Measurements from ENCODE around the gene MPHOSPH8.

MPHOSPH8 gene, protein sequence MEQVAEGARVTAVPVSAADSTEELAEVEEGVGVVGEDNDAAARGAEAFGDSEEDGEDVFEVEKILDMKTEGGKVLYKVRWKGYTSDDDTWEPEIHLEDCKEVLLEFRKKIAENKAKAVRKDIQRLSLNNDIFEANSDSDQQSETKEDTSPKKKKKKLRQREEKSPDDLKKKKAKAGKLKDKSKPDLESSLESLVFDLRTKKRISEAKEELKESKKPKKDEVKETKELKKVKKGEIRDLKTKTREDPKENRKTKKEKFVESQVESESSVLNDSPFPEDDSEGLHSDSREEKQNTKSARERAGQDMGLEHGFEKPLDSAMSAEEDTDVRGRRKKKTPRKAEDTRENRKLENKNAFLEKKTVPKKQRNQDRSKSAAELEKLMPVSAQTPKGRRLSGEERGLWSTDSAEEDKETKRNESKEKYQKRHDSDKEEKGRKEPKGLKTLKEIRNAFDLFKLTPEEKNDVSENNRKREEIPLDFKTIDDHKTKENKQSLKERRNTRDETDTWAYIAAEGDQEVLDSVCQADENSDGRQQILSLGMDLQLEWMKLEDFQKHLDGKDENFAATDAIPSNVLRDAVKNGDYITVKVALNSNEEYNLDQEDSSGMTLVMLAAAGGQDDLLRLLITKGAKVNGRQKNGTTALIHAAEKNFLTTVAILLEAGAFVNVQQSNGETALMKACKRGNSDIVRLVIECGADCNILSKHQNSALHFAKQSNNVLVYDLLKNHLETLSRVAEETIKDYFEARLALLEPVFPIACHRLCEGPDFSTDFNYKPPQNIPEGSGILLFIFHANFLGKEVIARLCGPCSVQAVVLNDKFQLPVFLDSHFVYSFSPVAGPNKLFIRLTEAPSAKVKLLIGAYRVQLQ

GRCh38 chr13:19633479-19634255 lies at the start of gene MPHOSPH8:
Gene MPHOSPH8, plus strand, starts transcription at chr13:19633659. Its CDS starts 90 bp downstream, at chr13:19633749.
- Histone ChIP-seq H3K27ac (ENCODE audit: low read length) (peak within 1 kb of the TSS; percentile 90), H3K27me3 (ENCODE audit: low read depth, low read length) (no peaks in the 10 kb centered on the region), H3K36me3 (ENCODE audit: control insufficient read depth in 1 of 2, insufficient read depth in 2 of 2, low read length in 2 of 2) (no peaks in the 10 kb centered on the region), H3K4me3 (ENCODE audit: low read depth in 1 of 2, low read length in 2 of 2) (peak within 1 kb of the TSS; percentile 94 to 96), H3K9me3 (ENCODE audit: control insufficient read depth in 1 of 2, low read length in 2 of 2) (no peaks in the 10 kb centered on the region), H3K4me1 (ENCODE audit: control insufficient read depth in 1 of 2, insufficient read depth in 2 of 2, low read length in 2 of 2) (peaks cover 7 to 18% of the 10 kb centered on the region in 2 donors)

DNA sequence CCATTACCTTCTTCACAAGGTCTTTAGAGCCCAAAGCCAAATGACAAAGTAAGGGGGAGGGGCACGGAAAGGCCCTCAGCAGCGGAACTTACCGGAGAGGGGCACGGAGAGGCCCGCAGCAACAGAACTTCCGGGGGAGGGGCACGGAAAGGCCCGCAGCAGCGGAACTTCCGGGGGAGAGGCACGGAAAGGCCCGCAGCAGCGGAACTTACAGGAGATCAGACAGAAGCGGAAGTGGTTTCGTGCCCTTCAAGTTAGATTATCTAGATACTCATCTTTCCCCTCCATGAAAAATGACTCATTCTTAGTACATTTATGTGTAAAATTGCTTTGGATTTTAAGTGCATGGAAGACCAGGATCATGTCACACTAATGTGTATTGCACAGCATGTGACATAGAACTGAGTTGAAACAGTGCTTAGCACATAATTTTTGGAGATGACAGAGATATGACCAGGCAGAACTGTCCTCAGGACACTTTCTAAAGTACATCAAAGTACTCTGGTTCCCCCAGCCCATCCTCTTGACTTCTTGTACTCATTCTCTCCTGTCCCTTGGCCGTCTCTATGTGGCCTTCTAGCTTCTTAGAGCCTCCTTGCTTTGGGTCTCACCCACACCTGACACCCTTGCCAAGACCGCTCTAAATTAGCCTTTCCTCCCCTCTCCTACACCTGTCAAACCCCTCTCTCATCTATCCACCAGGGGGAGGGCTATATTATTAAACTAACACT lies 46.4 kb upstream of the MPHOSPH8 start:
- Histone ChIP-seq H3K9me3 (ENCODE audit: control insufficient read depth in 1 of 2, low read length in 2 of 2) (no peaks in the 10 kb centered on the region), H3K27me3 (ENCODE audit: low read depth, low read length) (no peaks in the 10 kb centered on the region), H3K36me3 (ENCODE audit: control insufficient read depth in 1 of 2, insufficient read depth in 2 of 2, low read length in 2 of 2) (no peaks in the 10 kb centered on the region), H3K4me1 (ENCODE audit: control insufficient read depth in 1 of 2, insufficient read depth in 2 of 2, low read length in 2 of 2) (peaks cover 0 to 4% of the 10 kb centered on the region in 2 donors), H3K27ac (ENCODE audit: low read length) (no peak overlapping the region), H3K4me3 (ENCODE audit: low read depth in 1 of 2, low read length in 2 of 2) (peak overlapping the region in 1 of 2 donors; percentile 39)

DNA sequence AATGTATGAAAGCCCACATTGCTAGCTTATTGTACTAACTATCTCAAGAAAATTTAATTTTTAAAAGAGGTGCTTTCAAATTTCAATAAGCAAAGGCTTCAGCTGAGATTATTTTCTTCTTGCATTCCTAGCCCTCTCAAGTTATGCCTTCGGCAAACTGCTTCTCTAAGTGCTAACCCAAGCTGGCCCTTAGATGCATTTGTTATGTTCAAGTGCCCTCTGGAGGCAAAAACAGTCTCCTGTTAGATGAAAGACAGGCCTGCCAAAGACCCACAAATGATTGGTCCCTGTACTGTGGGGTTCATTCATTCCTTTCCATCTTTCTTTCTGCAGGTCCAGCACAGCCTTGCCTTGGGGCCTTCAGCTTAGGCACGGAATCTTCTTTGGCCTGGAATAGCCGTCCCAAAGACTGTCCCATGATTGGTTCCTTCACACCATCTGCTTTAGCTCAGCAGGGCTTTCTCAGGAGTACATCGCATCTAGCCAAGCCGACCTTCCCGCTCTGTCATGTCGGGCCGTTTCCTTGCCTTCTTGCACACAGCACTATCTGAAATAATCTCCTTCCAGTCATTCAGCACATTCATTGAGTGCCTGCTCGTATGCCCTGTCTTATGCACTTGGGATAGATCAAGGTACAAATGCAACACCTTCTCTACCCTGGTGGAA lies 45.7 kb upstream of the MPHOSPH8 start:
- no peak overlapping the region for H3K4me3 ChIP-seq (ENCODE audit: low read depth in 1 of 2, low read length in 2 of 2)
- no peaks in the 10 kb centered on the region for H3K9me3 ChIP-seq (ENCODE audit: control insufficient read depth in 1 of 2, low read length in 2 of 2)
- no peaks in the 10 kb centered on the region for H3K27me3 ChIP-seq (ENCODE audit: low read depth, low read length)
- H3K4me1 ChIP-seq (ENCODE audit: control insufficient read depth in 1 of 2, insufficient read depth in 2 of 2, low read length in 2 of 2), result peaks cover 0 to 4% of the 10 kb centered on the region in 2 donors
- H3K36me3 ChIP-seq (ENCODE audit: control insufficient read depth in 1 of 2, insufficient read depth in 2 of 2, low read length in 2 of 2), result no peaks in the 10 kb centered on the region
- H3K27ac ChIP-seq (ENCODE audit: low read length), result no peak overlapping the region

DNA sequence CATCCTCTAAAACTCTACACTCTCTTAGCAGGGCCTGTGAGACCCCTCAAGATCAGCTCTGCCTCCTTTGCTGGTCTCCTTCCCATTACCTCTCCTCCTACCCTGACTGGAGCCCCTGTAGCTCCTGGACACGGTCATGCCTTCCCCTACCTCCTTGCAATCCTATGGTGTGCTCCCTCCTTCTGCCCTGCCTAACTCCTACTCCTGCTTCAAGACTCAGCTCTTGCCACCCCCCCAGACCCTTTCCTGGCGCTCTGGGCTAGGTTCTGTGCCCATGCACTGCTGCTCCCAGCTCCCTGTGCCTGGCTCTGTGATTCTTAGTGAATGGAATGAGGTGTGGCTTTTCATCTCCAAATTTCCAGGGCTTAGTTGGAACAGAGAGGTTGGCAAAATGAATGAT lies 44.1 kb upstream of the MPHOSPH8 start:
- Histone ChIP-seq H3K4me3 (ENCODE audit: low read depth in 1 of 2, low read length in 2 of 2) (no peak overlapping the region), H3K9me3 (ENCODE audit: control insufficient read depth in 1 of 2, low read length in 2 of 2) (no peaks in the 10 kb centered on the region), H3K27me3 (ENCODE audit: low read depth, low read length) (no peaks in the 10 kb centered on the region), H3K4me1 (ENCODE audit: control insufficient read depth in 1 of 2, insufficient read depth in 2 of 2, low read length in 2 of 2) (peaks cover 0 to 4% of the 10 kb centered on the region in 2 donors), H3K36me3 (ENCODE audit: control insufficient read depth in 1 of 2, insufficient read depth in 2 of 2, low read length in 2 of 2) (no peaks in the 10 kb centered on the region), H3K27ac (ENCODE audit: low read length) (no peak overlapping the region)

GRCh38 chr13:19590423-19590822 lies 43.0 kb upstream of the MPHOSPH8 start:
- Histone ChIP-seq H3K9me3 (ENCODE audit: control insufficient read depth in 1 of 2, low read length in 2 of 2) (no peaks in the 10 kb centered on the region), H3K27me3 (ENCODE audit: low read depth, low read length) (no peaks in the 10 kb centered on the region), H3K36me3 (ENCODE audit: control insufficient read depth in 1 of 2, insufficient read depth in 2 of 2, low read length in 2 of 2) (no peaks in the 10 kb centered on the region), H3K4me3 (ENCODE audit: low read depth in 1 of 2, low read length in 2 of 2) (no peak overlapping the region), H3K27ac (ENCODE audit: low read length) (no peak overlapping the region), H3K4me1 (ENCODE audit: control insufficient read depth in 1 of 2, insufficient read depth in 2 of 2, low read length in 2 of 2) (peaks cover 0 to 4% of the 10 kb centered on the region in 2 donors)

- Histone ChIP-seq H3K36me3 (ENCODE audit: control insufficient read depth in 1 of 2, insufficient read depth in 2 of 2, low read length in 2 of 2) (no peaks in the 10 kb centered on the region), H3K27ac (ENCODE audit: low read length) (no peak overlapping the region), H3K9me3 (ENCODE audit: control insufficient read depth in 1 of 2, low read length in 2 of 2) (no peaks in the 10 kb centered on the region), H3K4me1 (ENCODE audit: control insufficient read depth in 1 of 2, insufficient read depth in 2 of 2, low read length in 2 of 2) (peaks cover 0 to 4% of the 10 kb centered on the region in 2 donors), H3K27me3 (ENCODE audit: low read depth, low read length) (no peaks in the 10 kb centered on the region), H3K4me3 (ENCODE audit: low read depth in 1 of 2, low read length in 2 of 2) (no peak overlapping the region)
Measured at GRCh38 chr13:19591864-19592263, 41.6 kb upstream of the MPHOSPH8 start.

- H3K27ac ChIP-seq (ENCODE audit: low read length), result no peak overlapping the region
- no peaks in the 10 kb centered on the region for H3K27me3 ChIP-seq (ENCODE audit: low read depth, low read length)
- no peak overlapping the region for H3K4me3 ChIP-seq (ENCODE audit: low read depth in 1 of 2, low read length in 2 of 2)
- no peaks in the 10 kb centered on the region for H3K36me3 ChIP-seq (ENCODE audit: control insufficient read depth in 1 of 2, insufficient read depth in 2 of 2, low read length in 2 of 2)
- peaks cover 0 to under 1% of the 10 kb centered on the region in 2 donors for H3K4me1 ChIP-seq (ENCODE audit: control insufficient read depth in 1 of 2, insufficient read depth in 2 of 2, low read length in 2 of 2)
- H3K9me3 ChIP-seq (ENCODE audit: control insufficient read depth in 1 of 2, low read length in 2 of 2), result no peaks in the 10 kb centered on the region
Measured at GRCh38 chr13:19592657-19593180, 40.7 kb upstream of the MPHOSPH8 start.

- no peak overlapping the region for H3K4me3 ChIP-seq (ENCODE audit: low read depth in 1 of 2, low read length in 2 of 2)
- H3K4me1 ChIP-seq (ENCODE audit: control insufficient read depth in 1 of 2, insufficient read depth in 2 of 2, low read length in 2 of 2), result no peaks in the 10 kb centered on the region
- H3K27ac ChIP-seq (ENCODE audit: low read length), result no peak overlapping the region
- no peaks in the 10 kb centered on the region for H3K36me3 ChIP-seq (ENCODE audit: control insufficient read depth in 1 of 2, insufficient read depth in 2 of 2, low read length in 2 of 2)
- H3K27me3 ChIP-seq (ENCODE audit: low read depth, low read length), result no peaks in the 10 kb centered on the region
- H3K9me3 ChIP-seq (ENCODE audit: control insufficient read depth in 1 of 2, low read length in 2 of 2), result no peaks in the 10 kb centered on the region
Measured at GRCh38 chr13:19596086-19596485, 37.4 kb upstream of the MPHOSPH8 start.

GRCh38 chr13:19596960-19597361 lies 36.5 kb upstream of the MPHOSPH8 start:
- Histone ChIP-seq H3K27ac (ENCODE audit: low read length) (no peak overlapping the region), H3K36me3 (ENCODE audit: control insufficient read depth in 1 of 2, insufficient read depth in 2 of 2, low read length in 2 of 2) (no peaks in the 10 kb centered on the region), H3K4me1 (ENCODE audit: control insufficient read depth in 1 of 2, insufficient read depth in 2 of 2, low read length in 2 of 2) (no peaks in the 10 kb centered on the region), H3K4me3 (ENCODE audit: low read depth in 1 of 2, low read length in 2 of 2) (no peak overlapping the region), H3K9me3 (ENCODE audit: control insufficient read depth in 1 of 2, low read length in 2 of 2) (no peaks in the 10 kb centered on the region), H3K27me3 (ENCODE audit: low read depth, low read length) (no peaks in the 10 kb centered on the region)

DNA sequence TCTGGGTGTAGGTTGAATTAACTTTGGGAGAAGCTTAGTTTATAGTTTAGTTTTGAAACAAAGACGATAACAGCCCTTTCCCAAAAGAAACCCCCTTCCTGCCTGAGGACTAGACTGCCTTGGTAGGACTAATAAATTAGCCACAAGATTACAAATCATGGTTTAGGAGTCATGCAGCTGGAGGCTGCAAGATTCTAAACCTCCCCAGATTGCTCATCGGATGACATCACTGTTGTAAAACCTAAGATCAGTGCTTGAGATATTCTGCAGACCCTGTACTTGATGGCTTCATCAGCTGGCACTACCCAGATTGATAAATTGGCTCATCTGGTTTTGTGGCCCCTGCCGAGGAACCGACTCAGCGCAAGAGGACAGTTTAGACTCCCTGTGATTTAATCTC lies 35.9 kb upstream of the MPHOSPH8 start:
- no peaks in the 10 kb centered on the region for H3K9me3 ChIP-seq (ENCODE audit: control insufficient read depth in 1 of 2, low read length in 2 of 2)
- no peak overlapping the region for H3K27ac ChIP-seq (ENCODE audit: low read length)
- H3K36me3 ChIP-seq (ENCODE audit: control insufficient read depth in 1 of 2, insufficient read depth in 2 of 2, low read length in 2 of 2), result no peaks in the 10 kb centered on the region
- peaks cover 0 to 5% of the 10 kb centered on the region in 2 donors for H3K4me1 ChIP-seq (ENCODE audit: control insufficient read depth in 1 of 2, insufficient read depth in 2 of 2, low read length in 2 of 2)
- H3K4me3 ChIP-seq (ENCODE audit: low read depth in 1 of 2, low read length in 2 of 2), result no peak overlapping the region
- peaks cover 3% of the 10 kb centered on the region for H3K27me3 ChIP-seq (ENCODE audit: low read depth, low read length)
